T-helper 2 cell treated with Interferon-gamma antibody and Interleukin-4, amounts not matched to agents 5 μg/mL and 100 μg/mL, for 36 hours (primary cell): ENCODE measurements around the gene NR4A1.
A peak's percentile ranks its signal among the peaks of the same experiment; 100 is the strongest.

Experiments
- DNase-seq: peaks from one replicate; pipeline ENCODE4 v3.0.0; 2021; ENCODE audit warnings: low spot score
- H3K27ac Mint-ChIP-seq: one replicate; pipeline ENCODE4 v1.8.0; 2021; ENCODE audit warnings: mild to moderate bottlenecking, mixed read lengths
- H3K27me3 Mint-ChIP-seq: one replicate; pipeline ENCODE4 v1.8.0; 2021; ENCODE audit warnings: low read depth, mixed read lengths
- H3K36me3 Mint-ChIP-seq: one replicate; pipeline ENCODE4 v1.8.0; 2021; ENCODE audit warnings: low read depth, mixed read lengths
- H3K4me1 Mint-ChIP-seq: one replicate; pipeline ENCODE4 v1.8.0; 2021; ENCODE audit warnings: low read depth, mixed read lengths
- H3K4me3 Mint-ChIP-seq: one replicate; pipeline ENCODE4 v1.8.0; 2022; ENCODE audit warnings: mild to moderate bottlenecking, moderate library complexity, mixed read lengths
- H3K9me3 Mint-ChIP-seq: one replicate; pipeline ENCODE4 v1.8.0; 2021; ENCODE audit warnings: mixed read lengths

Gene NR4A1

DNA sequence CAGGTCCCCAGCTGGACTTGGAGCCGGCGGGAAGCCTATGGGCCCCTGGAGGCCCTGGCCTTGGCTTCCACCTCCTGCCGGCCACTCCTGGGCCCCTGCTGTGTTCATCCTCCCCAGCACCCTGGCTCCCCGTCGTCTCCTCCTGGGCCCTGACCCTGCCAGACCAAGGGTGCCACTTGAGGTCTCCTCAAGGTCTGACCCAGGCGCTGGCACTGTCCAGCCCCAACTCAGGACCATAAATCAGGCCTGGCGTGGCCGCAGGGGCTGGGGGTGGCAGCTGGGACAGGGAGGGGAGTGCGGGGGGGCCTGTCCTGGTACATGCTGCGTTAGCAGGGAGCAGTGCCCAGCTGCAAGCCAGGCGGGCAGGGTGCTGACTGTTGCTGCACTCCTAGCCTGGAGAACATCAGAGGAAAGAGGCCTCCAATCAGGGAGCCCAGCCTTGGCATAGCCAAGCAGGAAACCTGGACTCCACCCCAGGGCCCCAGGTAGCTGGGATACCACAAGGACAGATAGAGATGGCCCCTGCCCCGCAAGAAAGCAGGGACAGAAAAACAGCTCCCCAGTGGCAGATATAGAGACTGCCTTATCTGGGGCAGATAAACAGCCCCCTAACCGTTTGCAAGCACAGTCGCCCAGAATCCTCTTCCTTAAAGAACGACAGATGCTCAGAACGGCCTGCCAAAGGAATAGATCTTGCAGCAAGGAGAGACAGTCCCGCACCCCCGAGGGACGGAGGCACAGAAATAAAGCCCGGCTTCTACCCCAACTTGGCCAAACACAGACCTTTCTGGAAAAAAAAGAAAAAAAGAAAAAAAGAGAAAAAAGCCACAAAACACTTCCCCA lies 12.1 kb downstream of the NR4A1 start:
- no peak overlapping the region for H3K27ac Mint-ChIP-seq
- H3K27me3 Mint-ChIP-seq: no peaks in the 10 kb centered on the region
- no peak overlapping the region for H3K4me3 Mint-ChIP-seq
- no peaks in the 10 kb centered on the region for H3K9me3 Mint-ChIP-seq
- no peaks in the 10 kb centered on the region for H3K36me3 Mint-ChIP-seq
- peaks cover 5% of the 10 kb centered on the region for H3K4me1 Mint-ChIP-seq
- no peak for DNase-seq

DNA sequence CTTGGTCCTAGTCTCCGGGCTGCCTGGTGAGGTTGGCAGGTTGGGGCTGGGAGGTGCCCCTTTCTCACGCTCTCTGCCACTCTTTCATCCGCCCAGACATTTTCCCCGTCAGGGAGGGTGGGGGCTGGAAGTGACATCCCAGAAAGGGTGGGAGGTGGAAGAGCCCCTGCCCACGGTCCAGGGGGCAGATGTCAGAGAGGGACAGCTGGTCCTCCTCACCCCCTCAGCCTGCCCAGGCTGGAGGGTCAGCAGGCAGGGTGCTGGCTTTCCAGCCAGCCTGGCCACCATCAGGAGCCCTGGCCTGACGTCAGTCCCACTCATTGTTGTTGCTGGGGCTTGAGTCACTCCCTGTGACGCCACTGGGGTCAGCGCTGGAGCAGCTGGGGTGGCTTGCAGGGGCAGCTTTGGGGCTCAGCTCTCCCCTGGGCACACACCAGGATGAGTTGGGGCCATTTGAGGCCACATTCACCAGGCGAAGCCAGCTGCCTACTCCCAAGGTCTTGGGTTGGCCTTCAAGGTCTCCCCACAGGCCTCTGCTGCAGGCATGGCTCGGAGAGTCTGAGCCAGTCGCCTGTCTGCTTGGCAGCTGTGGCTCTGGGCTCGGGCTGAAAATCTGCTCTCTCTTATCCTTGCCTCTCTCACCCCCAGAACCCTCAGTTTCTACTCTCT lies 12.9 kb downstream of the NR4A1 start:
- no peak overlapping the region for H3K27ac Mint-ChIP-seq

DNA sequence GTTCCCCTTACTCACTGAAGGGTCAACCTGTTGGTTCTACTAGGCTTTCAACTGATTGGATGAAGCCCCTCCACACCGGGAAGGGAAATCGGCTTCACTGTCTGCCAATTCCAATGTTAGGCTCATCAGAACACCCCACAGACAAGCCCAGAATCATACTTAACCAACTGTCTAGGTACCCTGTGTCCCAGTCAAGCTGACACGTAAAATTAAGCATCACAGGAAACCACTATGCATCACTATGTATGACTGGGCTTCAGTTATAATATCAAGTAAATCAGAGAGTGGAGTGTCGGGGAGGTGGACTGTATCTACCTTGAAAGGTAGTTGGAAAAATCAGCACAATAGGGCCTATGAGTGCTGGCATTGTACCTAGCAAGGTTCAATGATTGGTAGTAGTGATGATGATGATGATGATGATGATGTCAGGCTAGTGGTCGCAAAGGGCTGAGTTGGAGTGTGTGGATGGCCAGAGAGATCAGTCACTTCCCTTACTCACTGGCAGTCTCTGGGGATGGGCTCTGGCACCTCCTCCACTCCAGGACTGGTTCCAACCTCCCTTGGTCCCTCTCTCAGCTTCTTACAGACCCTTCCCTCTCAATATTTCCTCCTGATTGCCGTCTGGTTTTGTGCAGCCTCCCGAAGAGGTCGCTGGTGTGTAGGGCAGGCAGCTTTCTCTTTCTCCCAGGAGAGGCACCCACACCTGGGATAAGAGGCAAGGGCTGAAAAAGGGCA lies 15.3 kb downstream of the NR4A1 start:
- H3K36me3 Mint-ChIP-seq: peaks cover 9% of the 10 kb centered on the region
- peaks cover 26% of the 10 kb centered on the region for H3K4me1 Mint-ChIP-seq
- H3K4me3 Mint-ChIP-seq: no peak overlapping the region
- no peaks in the 10 kb centered on the region for H3K27me3 Mint-ChIP-seq
- no peaks in the 10 kb centered on the region for H3K9me3 Mint-ChIP-seq
- no peak overlapping the region for H3K27ac Mint-ChIP-seq
- DNase-seq: no peak

More for the DNA sequence above, 12.9 kb downstream of the NR4A1 start:
- Mint-ChIP-seq H3K9me3 (no peaks in the 10 kb centered on the region), H3K4me3 (no peak overlapping the region), H3K27me3 (no peaks in the 10 kb centered on the region), H3K36me3 (no peaks in the 10 kb centered on the region), H3K4me1 (peaks cover 7% of the 10 kb centered on the region)
- no peak for DNase-seq

- no peak for DNase-seq
- Mint-ChIP-seq H3K27ac (no peak overlapping the region), H3K27me3 (no peaks in the 10 kb centered on the region), H3K4me1 (peaks cover 28% of the 10 kb centered on the region), H3K9me3 (no peaks in the 10 kb centered on the region), H3K4me3 (no peak overlapping the region), H3K36me3 (peaks cover 9% of the 10 kb centered on the region)
Observed at GRCh38 chr12:52067081-52067374, 15.8 kb downstream of the NR4A1 start.

DNA sequence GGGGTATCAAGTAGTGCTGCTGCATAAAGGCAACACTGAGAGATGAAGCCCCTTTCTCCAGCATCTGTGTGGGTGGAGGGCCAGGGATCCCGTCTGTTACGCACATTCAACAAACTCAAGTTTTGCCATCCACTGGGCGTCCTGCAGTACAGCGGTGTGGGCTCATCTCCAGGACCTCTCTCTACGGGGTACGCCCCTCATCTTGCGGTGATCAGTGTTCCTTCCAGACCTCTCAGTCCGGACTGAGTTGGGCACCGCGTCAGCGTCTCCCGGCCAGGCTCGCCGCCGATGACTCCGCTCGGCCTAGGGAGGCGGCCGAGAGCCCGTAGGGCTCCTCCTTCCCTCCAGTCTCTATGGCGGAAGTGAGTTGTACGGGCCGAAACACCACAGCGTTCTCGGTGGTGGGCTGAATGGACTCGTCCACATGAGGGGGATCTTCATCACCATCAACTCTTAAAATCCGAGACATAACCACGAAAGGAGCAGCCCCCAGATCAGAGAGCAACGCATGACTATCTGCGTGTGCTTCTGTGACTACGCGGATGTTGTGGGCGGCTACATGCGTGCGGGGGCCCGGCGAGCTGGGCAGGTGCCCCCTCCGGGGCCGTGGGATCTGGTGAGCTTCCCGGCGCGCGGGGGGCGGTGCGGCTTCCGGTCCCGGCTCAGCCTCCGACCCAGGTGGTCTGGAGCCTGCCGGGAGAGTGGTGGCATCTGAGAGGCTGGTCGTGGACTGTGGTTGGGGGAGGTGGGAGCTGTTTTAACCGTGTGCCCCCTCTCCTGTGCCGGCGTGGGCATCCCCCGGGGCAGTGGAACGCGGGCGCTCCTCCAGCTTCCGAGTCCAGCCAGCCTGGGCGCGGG lies 18.3 kb downstream of the NR4A1 start, which contains the start of gene ATG101:
ATG101 (plus strand) TSS at position 652 of the 858 bp plus-strand sequence. CDS start 3,673 bp downstream, outside the sequence.
- Mint-ChIP-seq H3K27me3 (no peaks in the 10 kb centered on the region), H3K4me1 (peaks cover 47% of the 10 kb centered on the region), H3K4me3 (peak within 1 kb of the TSS; percentile 98), H3K27ac (peak within 1 kb of the TSS; percentile 99), H3K9me3 (no peaks in the 10 kb centered on the region), H3K36me3 (peaks cover 24% of the 10 kb centered on the region)
- peak; percentile 88 for DNase-seq

GRCh38 chr12:52070185-52070925 lies 19.1 kb downstream of the NR4A1 start:
- peaks cover 47% of the 10 kb centered on the region for H3K4me1 Mint-ChIP-seq
- H3K27me3 Mint-ChIP-seq: no peaks in the 10 kb centered on the region
- DNase-seq: no peak
- peaks cover 29% of the 10 kb centered on the region for H3K36me3 Mint-ChIP-seq
- H3K9me3 Mint-ChIP-seq: no peaks in the 10 kb centered on the region
- H3K27ac Mint-ChIP-seq: peak overlapping the region; percentile 99
- peak overlapping the region; percentile 98 for H3K4me3 Mint-ChIP-seq

GRCh38 chr12:52073531-52074381 lies 22.5 kb downstream of the NR4A1 start:
- Mint-ChIP-seq H3K9me3 (no peaks in the 10 kb centered on the region), H3K4me3 (peak overlapping the region; percentile 24), H3K27me3 (no peaks in the 10 kb centered on the region), H3K36me3 (peaks cover 45% of the 10 kb centered on the region), H3K4me1 (peaks cover 44% of the 10 kb centered on the region), H3K27ac (no peak overlapping the region)
- no peak for DNase-seq

GRCh38 chr12:52074971-52075724 lies 23.9 kb downstream of the NR4A1 start:
- no peak overlapping the region for H3K27ac Mint-ChIP-seq
- peaks cover 47% of the 10 kb centered on the region for H3K36me3 Mint-ChIP-seq
- H3K4me3 Mint-ChIP-seq: no peak overlapping the region
- peaks cover 36% of the 10 kb centered on the region for H3K4me1 Mint-ChIP-seq
- H3K9me3 Mint-ChIP-seq: no peaks in the 10 kb centered on the region
- no peaks in the 10 kb centered on the region for H3K27me3 Mint-ChIP-seq
- no peak for DNase-seq

- Mint-ChIP-seq H3K27me3 (no peaks in the 10 kb centered on the region), H3K36me3 (peaks cover 39% of the 10 kb centered on the region), H3K27ac (no peak overlapping the region), H3K4me3 (no peak overlapping the region), H3K9me3 (no peaks in the 10 kb centered on the region), H3K4me1 (peaks cover 24% of the 10 kb centered on the region)
- DNase-seq: no peak
Observed at GRCh38 chr12:52076811-52077210, 25.6 kb downstream of the NR4A1 start.

DNA sequence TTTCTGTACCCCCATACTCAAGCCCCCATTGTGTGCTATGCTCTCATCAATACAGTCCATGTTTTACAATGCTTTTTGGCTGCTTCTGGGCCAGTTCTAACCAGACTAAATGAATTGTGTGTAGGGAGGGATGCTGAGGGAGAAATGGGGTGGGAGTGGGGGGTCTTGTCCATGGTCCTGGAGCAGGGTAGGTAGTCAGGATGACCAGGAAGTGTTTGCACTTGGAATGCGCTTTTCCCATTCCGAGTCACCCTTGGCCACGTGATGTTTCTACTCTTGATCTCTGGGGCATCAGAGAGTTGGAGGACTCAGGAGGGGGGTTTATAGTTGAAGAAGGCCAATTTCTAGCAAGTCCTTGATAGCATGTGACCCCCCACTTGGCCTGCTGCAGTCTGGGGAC lies 27.0 kb downstream of the NR4A1 start:
- H3K36me3 Mint-ChIP-seq: peaks cover 35% of the 10 kb centered on the region
- H3K9me3 Mint-ChIP-seq: no peaks in the 10 kb centered on the region
- no peak for DNase-seq
- H3K4me3 Mint-ChIP-seq: no peak overlapping the region
- H3K27ac Mint-ChIP-seq: no peak overlapping the region
- no peaks in the 10 kb centered on the region for H3K27me3 Mint-ChIP-seq
- H3K4me1 Mint-ChIP-seq: peaks cover 14% of the 10 kb centered on the region

- DNase-seq: no peak
- Mint-ChIP-seq H3K36me3 (peaks cover 22% of the 10 kb centered on the region), H3K4me3 (no peak within 1 kb of the TSS), H3K9me3 (no peaks in the 10 kb centered on the region), H3K27me3 (no peaks in the 10 kb centered on the region), H3K4me1 (peaks cover 5% of the 10 kb centered on the region), H3K27ac (no peak within 1 kb of the TSS)
Observed at GRCh38 chr12:52079576-52080402, 28.5 kb downstream of the NR4A1 start, which contains the start of gene SMIM41. SMIM41 (plus strand) TSS chr12:52079704; CDS start chr12:52079780, 76 bp downstream.
